Measurements from ENCODE around the gene CLPTM1L. TPM values are rescaled to one million over a fixed set of nuclear protein-coding genes. Genes with fewer than 3 reads are reported as not detected.
"Not testable (repeated sequence)": the region's sequence is repeated elsewhere in the genome, so short reads cannot be mapped to it uniquely, and the experiment has no call there.

Gene CLPTM1L
- total RNA-seq, 1 experiment from 2014 or later = 392 TPM

GRCh38 chr5:1342711-1343110 lies 2.2 kb downstream of the CLPTM1L start:
- not testable (repeated sequence) for DNase-seq (ENCODE audit: low spot score)

DNA sequence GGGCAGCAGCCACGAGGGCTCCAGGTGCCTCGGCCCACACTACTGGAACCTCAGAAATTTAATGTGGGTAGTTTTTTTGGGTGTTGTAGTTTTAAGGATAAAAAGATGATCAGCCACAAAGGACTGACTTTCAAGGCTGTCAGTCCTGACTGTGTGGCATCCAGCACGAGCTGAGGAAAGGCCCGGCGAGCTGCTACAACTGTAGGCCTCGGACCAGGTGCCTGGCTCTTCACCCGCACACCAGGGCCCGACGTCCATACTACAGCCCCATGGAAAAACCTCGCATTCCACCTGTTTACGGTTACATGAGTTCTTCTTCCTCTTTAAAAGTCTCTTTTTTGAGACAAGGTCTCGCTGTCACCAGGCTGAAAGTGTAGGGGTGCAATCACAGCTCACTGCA lies 2.6 kb downstream of the CLPTM1L start:
- no peak for DNase-seq (ENCODE audit: low spot score)

DNA sequence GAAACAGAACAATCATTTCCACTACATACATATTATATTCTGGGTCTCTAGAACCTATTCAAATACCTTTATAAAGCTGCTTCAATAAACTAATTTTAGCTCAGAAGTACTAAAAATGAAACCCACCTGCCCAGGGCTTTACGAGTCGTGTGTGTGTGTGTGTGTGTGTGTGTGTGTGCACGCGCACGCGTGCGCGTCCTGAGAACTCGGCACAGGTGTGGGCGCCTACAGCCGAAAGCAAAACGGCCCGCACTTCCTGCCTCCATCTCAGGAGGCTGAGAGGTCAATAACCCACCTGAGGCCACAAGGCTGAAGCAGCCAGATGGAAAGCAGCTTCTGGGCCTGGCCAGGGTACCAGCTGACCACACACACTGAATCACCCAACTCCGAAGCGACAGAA lies 3.0 kb downstream of the CLPTM1L start:
- no peak for DNase-seq (ENCODE audit: low spot score)

DNA sequence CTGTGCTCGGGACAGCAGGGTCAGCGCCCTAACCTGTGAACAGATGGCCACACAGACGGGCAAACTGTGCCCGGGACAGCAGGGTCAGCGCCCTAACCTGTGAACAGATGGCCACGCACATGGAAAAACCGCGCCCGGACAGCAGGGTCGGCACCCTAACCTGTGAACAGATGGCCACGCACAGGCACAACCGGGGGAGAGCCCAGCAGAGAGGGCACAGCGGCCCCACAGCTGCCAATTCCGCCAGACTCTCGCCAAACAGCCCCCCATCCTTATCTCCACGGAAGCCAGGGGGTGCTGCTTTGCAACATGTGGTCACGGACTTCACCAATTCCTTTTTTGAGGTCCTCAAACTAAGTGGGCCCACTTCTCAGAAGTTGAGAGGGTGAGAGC lies 5.1 kb downstream of the CLPTM1L start:
- not testable (repeated sequence) for DNase-seq (ENCODE audit: low spot score)

GRCh38 chr5:1339139-1339817 lies 5.6 kb downstream of the CLPTM1L start:
- not testable (repeated sequence) for DNase-seq (ENCODE audit: low spot score)

DNA sequence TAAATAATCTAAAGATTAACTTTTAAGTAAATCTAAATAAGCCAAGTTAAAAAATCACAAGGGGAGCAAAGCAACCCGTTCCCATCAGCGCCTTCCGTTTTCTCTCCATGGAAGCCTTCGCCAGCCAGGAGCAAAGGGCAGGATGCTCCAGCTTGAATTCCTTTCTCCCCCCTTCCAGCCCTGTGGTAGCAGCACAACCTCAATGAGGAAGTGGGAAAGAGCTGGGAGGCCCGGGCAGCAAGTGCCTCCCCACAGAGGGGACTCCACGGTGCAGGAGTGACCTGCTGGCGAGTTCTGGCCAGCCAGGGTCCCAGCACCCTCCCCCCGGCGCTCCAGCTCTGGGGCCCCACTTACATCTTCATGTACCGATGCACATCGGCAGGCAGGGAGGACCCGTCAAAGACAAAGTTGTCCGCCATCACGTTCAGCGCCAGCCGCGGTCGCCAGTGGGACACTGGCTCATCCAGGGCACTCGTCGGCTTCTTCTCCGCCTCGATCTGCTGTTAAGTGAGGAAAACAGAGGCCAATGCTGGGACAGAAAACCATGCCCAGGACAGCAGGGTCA lies 6.3 kb downstream of the CLPTM1L start:
- DNase-seq (ENCODE audit: low spot score) = no peak

- no peak for DNase-seq (ENCODE audit: low spot score)
Measured at GRCh38 chr5:1338196-1338490, 6.8 kb downstream of the CLPTM1L start.

- no peak for DNase-seq (ENCODE audit: low spot score)
Measured at GRCh38 chr5:1337489-1338195, 7.3 kb downstream of the CLPTM1L start.

DNA sequence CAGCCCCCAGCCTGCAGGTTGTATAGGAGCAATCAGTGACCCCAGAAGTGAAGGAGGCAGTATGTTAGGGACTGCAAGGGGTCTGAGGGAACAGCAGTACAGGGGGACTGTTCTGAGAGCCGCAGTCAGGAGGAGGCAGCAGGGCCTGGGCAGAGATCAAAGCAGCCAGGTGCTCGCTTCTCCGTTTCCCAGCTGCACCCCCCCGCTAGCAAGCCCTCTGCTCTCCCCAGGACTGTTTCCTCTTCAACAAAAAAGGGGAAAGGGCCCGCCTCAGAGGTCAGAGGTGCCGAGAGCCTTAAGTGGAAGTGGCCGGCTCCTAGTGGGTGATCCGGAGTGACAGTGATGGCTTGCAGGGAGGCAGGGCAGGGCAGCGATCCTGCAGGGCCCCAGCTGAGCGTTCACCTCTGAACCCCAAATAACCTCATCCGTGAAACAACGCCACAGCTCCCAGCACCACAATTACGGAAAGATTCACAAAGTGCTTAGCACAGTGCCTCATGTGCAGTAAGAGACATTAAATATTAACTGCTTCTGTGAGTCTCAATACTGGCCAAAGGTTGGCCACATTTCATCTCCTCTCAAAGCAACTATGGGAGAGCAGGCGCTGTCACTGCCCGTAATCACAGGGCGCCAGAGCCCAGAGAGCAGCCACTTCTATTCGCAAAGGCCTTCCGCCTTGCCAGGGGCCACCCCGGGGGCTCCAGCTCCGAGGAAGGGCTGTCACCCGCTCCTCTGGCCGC lies 8.0 kb downstream of the CLPTM1L start:
- DNase-seq (ENCODE audit: low spot score) = no peak

- DNase-seq (ENCODE audit: low spot score) = no peak
Measured at GRCh38 chr5:1336106-1336561, 8.8 kb downstream of the CLPTM1L start.

GRCh38 chr5:1335540-1336095 lies 9.3 kb downstream of the CLPTM1L start:
- no peak for DNase-seq (ENCODE audit: low spot score)

- DNase-seq (ENCODE audit: low spot score) = no peak
Measured at GRCh38 chr5:1334831-1335539, 9.9 kb downstream of the CLPTM1L start.

- DNase-seq (ENCODE audit: low spot score) = no peak
Measured at GRCh38 chr5:1333986-1334385, 10.9 kb downstream of the CLPTM1L start.

- not testable (repeated sequence) for DNase-seq (ENCODE audit: low spot score)
Measured at GRCh38 chr5:1333286-1333685, 11.6 kb downstream of the CLPTM1L start.

DNA sequence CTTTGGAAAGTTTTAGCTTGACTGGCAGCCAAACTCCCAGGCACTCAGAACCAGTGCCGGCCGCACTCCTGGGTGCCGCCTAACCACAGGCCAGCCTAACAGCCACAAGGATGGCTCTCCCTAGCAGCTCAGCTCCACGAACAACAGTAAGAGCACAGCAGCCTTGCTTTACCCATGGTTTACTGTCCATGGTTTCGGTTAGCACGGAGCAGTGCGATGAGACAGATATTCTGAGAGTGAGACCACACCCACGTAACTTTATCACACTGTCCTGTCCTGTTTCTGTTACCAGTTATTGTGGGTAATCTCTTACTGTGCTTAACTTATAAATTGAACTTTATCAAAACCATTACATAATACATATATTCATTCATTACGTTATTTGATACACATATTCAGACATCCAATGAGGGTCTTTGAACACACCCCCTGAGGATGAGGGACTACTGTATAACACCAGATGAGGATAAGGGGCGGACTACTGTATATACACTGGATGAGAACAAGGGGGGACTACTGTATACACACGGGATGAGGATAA lies 12.4 kb downstream of the CLPTM1L start:
- DNase-seq (ENCODE audit: low spot score) = peak; percentile 31

GRCh38 chr5:1331861-1332405 lies 13.0 kb downstream of the CLPTM1L start:
- DNase-seq (ENCODE audit: low spot score) = no peak

- no peak for DNase-seq (ENCODE audit: low spot score)
Measured at GRCh38 chr5:1330847-1331831, 13.8 kb downstream of the CLPTM1L start.

DNA sequence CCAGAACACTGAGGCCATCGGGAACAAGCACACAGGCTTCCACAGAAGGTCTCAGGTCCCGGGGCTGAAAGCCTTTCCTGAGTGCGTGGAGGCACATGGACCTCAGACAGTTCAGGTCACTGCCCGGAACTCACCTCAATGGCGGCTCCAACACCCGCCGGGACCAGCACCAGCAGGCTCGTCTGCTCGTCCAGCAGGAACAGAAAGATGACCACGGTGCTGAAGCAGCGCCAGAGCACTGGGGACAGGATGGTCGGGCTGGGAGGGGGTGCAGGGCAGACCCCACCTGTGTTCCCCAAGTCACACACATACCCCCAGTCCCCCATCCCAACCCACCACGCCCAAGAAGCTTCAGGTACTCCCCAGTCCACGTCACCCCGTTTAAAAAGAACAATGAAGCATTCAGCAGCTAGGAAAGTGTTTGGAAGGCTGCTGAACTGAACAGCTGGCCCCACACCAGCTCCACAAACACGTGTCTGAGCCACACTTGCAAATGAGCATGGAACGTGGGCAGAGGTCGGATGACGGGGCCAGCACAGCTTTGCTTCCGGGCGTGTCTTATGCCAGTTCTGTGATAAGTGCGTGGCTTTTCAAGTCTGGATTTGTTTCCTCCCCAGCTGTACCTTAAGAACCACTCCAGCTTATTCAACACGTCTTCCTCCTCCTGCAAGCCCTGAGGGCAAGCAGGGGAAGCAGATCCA lies 14.6 kb downstream of the CLPTM1L start:
- DNase-seq (ENCODE audit: low spot score) = no peak

DNA sequence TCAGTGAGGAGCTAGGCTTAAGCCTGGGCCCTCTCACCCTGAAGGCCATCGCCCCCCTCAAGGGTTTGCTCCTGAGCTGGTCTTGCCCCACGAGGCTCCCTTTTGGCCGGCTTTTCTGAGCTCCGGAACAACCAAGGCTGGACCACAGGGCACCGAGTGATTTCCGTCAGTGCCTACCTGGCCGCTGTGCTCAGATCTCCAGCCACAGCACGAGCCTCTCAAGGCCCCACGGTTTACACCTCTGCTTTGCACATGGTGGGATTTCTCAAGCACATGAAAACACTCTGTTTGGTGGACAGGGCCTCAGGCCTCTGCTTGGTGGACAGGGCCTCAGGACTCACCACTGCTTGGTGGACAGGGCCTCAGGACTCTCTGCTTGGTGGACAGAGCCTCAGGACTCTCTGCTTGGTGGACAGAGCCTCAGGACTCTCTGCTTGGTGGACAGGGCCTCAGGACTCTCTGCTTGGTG lies 15.8 kb downstream of the CLPTM1L start:
- DNase-seq (ENCODE audit: low spot score) = no peak

Measured in HT-29 (cell line).